Endothelial cell of umbilical vein (primary cell): ENCODE results near the gene PSD2. TPM values are rescaled to one million over a fixed set of nuclear protein-coding genes. Genes with fewer than 3 reads are reported as not detected.

Experiments
- BruUV-seq: library from RNA; stranded (reverse); fragments of 400-500 nt; replicated peaks from 2 replicates; lab custom pipeline; 2021; lab: Mats Ljungman, UMichigan
- CTCF ChIA-PET: fragments of 300-600, 350-600 bp; sonication (Branson Sonifier 250); formaldehyde crosslinking; loops from one replicate; lab custom pipeline; 2021; ENCODE audit warnings: antibody characterized with exemption, inconsistent platforms; lab: Charles Lee
- POLR2A ChIA-PET: fragments of 300-600, 350-600 bp; sonication (Branson Sonifier 250); formaldehyde crosslinking; loops from one replicate; lab custom pipeline; 2021; ENCODE audit warnings: antibody characterized with exemption, inconsistent platforms; lab: Charles Lee
- DNase-seq: peaks from one replicate; pipeline ENCODE4 v3.0.0-alpha.2; 2011; ENCODE audit warnings: low read depth, low spot score
- FAIRE-seq: peaks from 2 replicates; lab custom pipeline; 2011; peaks lifted over from hg19 to GRCh38; lab: Jason Lieb, UNC
- H2AFZ ChIP-seq: 2 replicates; pipeline ENCODE4 v1.6.0; 2012; ENCODE audit warnings: low read depth, low read length, control low read depth, inconsistent platforms
- H3K27ac ChIP-seq: 2 replicates; pipeline ENCODE4 v1.5.1; 2011; ENCODE audit warnings: low read depth, mild to moderate bottlenecking, control low read depth, low read length, moderate library complexity; ENCODE audit not compliant: insufficient read depth
- H3K27me3 ChIP-seq, 2 experiments: 2 replicates each; pipeline versions ENCODE4 v1.6.0 to v1.6.1; 2011; ENCODE audit warnings: low read length in 2 of 2, mixed read lengths in 1 of 2; ENCODE audit not compliant: control insufficient read depth in 2 of 2, insufficient read depth in 2 of 2
- H3K36me3 ChIP-seq, 2 experiments: 2 replicates in 1 of 2; 3 replicates in 1 of 2; pipeline ENCODE4 v1.5.1; 2011; ENCODE audit warnings: low read length in 2 of 2, mild to moderate bottlenecking in 1 of 2, moderate library complexity in 1 of 2; ENCODE audit not compliant: control insufficient read depth in 2 of 2, insufficient read depth in 2 of 2; ENCODE audit errors: extremely low read depth in 1 of 2
- H3K4me1 ChIP-seq: 3 replicates; pipeline ENCODE4 v1.5.1; 2011; ENCODE audit warnings: mild to moderate bottlenecking, low read length; ENCODE audit not compliant: control insufficient read depth, insufficient read depth; ENCODE audit errors: extremely low read depth
- H3K4me2 ChIP-seq: 2 replicates; pipeline ENCODE4 v1.6.1; 2011; ENCODE audit warnings: low read length, control low read depth, mixed read lengths; ENCODE audit not compliant: insufficient read depth
- H3K4me3 ChIP-seq, 3 experiments: fragments of 200-600 bp in 1 of 3; sonication (generic), shearing (Covaris generic) in 1 of 3; replicated peaks in 1 of 3; 2 replicates each; pipeline ENCODE4 v1.5.1; 2011 to 2016; ENCODE audit warnings: control low read depth in 3 of 3, low read length in 3 of 3, mild to moderate bottlenecking in 2 of 3, inconsistent platforms in 1 of 3, low read depth in 1 of 3, moderate library complexity in 1 of 3; ENCODE audit not compliant: insufficient read depth in 1 of 3
- H3K79me2 ChIP-seq: 2 replicates; pipeline ENCODE4 v1.6.0; 2012; ENCODE audit warnings: low read length, inconsistent platforms; ENCODE audit not compliant: control insufficient read depth, insufficient read depth
- H3K9ac ChIP-seq: replicated peaks from 2 replicates; pipeline ENCODE3; 2011; ENCODE audit warnings: low read length, control low read depth; ENCODE audit not compliant: insufficient read depth; ENCODE audit errors: extremely low read depth
- H3K9me1 ChIP-seq: replicated peaks from 3 replicates; pipeline ENCODE4 v1.6.0; 2011; ENCODE audit warnings: mild to moderate bottlenecking, low read length; ENCODE audit not compliant: control insufficient read depth, insufficient read depth; ENCODE audit errors: extremely low read depth
- H3K9me3 ChIP-seq: replicated peaks from 2 replicates; pipeline ENCODE4 v1.5.1; 2012; ENCODE audit warnings: low read length, inconsistent platforms; ENCODE audit not compliant: control insufficient read depth, insufficient read depth
- H4K20me1 ChIP-seq: replicated peaks from 2 replicates; pipeline ENCODE3; 2011; ENCODE audit warnings: mild to moderate bottlenecking, low read length; ENCODE audit not compliant: control insufficient read depth, insufficient read depth; ENCODE audit errors: extremely low read depth
- EZH2 ChIP-seq: IDR thresholded peaks from 2 replicates; pipeline ENCODE4 v1.6.1; 2012; ENCODE audit warnings: borderline replicate concordance, low read depth, mild to moderate bottlenecking, moderate library complexity, low read length, inconsistent platforms; ENCODE audit not compliant: severe bottlenecking
- FOS ChIP-seq: IDR thresholded peaks from 2 replicates; pipeline ENCODE4 v1.6.1; 2011; ENCODE audit warnings: mild to moderate bottlenecking, low read length, moderate library complexity, borderline replicate concordance; ENCODE audit not compliant: insufficient read depth
- GATA2 ChIP-seq: IDR thresholded peaks from 2 replicates; pipeline ENCODE4 v1.7.0; 2011; ENCODE audit warnings: low read depth, mild to moderate bottlenecking, moderate library complexity, mixed read lengths, low read length; ENCODE audit not compliant: insufficient read length, insufficient read depth
- JUN ChIP-seq: IDR thresholded peaks from 2 replicates; pipeline ENCODE4 v1.6.1; 2011; ENCODE audit warnings: borderline replicate concordance, low read depth; ENCODE audit not compliant: insufficient read length, insufficient read depth
- MAX ChIP-seq: IDR thresholded peaks from 2 replicates; pipeline ENCODE4 v1.6.1; 2011; ENCODE audit not compliant: insufficient read depth, insufficient read length
- POLR2AphosphoS5 ChIP-seq: IDR thresholded peaks from 2 replicates; pipeline ENCODE4 v1.6.1; 2012; ENCODE audit warnings: low read depth, mild to moderate bottlenecking, control low read depth, low read length, moderate library complexity; ENCODE audit not compliant: insufficient read depth
- dilution Hi-C: fragments of 300-500 bp; cut with MboI; formaldehyde crosslinking; loops from one replicate; pipeline ENCODE4 v1.15.0; 2019; ENCODE audit warnings: low sequenced_read_pairs; ENCODE audit not compliant: extremely low pct_ligation_motif_present
- intact Hi-C: fragments of 100-400 bp; cut with micrococcal nuclease; formaldehyde crosslinking; loops from one replicate; pipeline ENCODE4 v1.10.0; 2022
- polyA plus RNA-seq, 4 experiments: library from polyadenylated mRNA; depleted of rRNA in 3 of 4; stranded (reverse) in 3 of 4; unstranded in 1 of 4; fragments of >200 nt; gene quantifications; 2 replicates each; pipeline versions ENCODE4 v1.2.1 to v1.2.3, GENCODE V29; 2011 to 2012; ENCODE audit warnings: missing spikeins in 1 of 4
- total RNA-seq: library from RNA; stranded (reverse); gene quantifications from 2 replicates; pipeline ENCODE4 v1.2.3, GENCODE V29; 2021

Gene PSD2
- total and polyA plus RNA-seq, 2 donors (not counting 3 experiments of a cell fraction or from before 2014, with no cell fraction given) = not detected

- no peak overlapping the region for H3K4me3 ChIP-seq
- H3K9me1 ChIP-seq = no peaks in the 10 kb centered on the region
- no peak overlapping the region for H3K27ac ChIP-seq
- H3K36me3 ChIP-seq = no peaks in the 10 kb centered on the region
- no peak overlapping the region for H2AFZ ChIP-seq
- no peak overlapping the region for H3K9ac ChIP-seq
- no peak overlapping the region for H3K4me2 ChIP-seq
- H3K9me3 ChIP-seq = no peaks in the 10 kb centered on the region
- peaks cover 12 to 14% of the 10 kb centered on the region in 2 experiments for H3K27me3 ChIP-seq
- ChIA-PET POLR2A (no interaction called here), CTCF (interaction anchor here (0.7 to 1.4 kb wide), 3 partner anchors 9 to 129 kb away, joined by 3 to 5 read pairs (median 3); no protein-coding TSS in a partner anchor)
- dilution Hi-C loops = loop anchor here (10.0 kb wide), 1 partner anchor 118 kb away; the partner anchor contains the start of gene CXXC5
- no TSS peak for BruUV-seq
- TF ChIP-seq POLR2AphosphoS5 (no peak), MAX (no peak), FOS (no peak), JUN (no peak), GATA2 (no peak), EZH2 (no peak)
- DNase-seq (no peak), FAIRE-seq (no peak)
- H3K79me2 ChIP-seq = no peaks in the 10 kb centered on the region
- intact Hi-C loops = no loop called here
- peaks cover 2% of the 10 kb centered on the region for H3K4me1 ChIP-seq
- H4K20me1 ChIP-seq = no peaks in the 10 kb centered on the region
Measured at GRCh38 chr5:139762615-139763170, 32.9 kb upstream of the PSD2 start.
